ENCODE measurements around the gene BARX1. TPM values are rescaled to one million over a fixed set of nuclear protein-coding genes. Genes with fewer than 3 reads are reported as not detected.

The BARX1 gene
- total and polyA plus RNA-seq, 4 donors = 0.23 to 0.27 TPM; not detected in 2

GRCh38 chr9:93908591-93909241 lies 46.4 kb downstream of the BARX1 start:
- Histone ChIP-seq H3K4me3 (ENCODE audit: low read length in 2 of 2) (no peak overlapping the region), H3K36me3 (ENCODE audit: control insufficient read depth in 1 of 2, insufficient read depth in 2 of 2, low read length in 1 of 2) (no peaks in the 10 kb centered on the region), H3K27me3 (ENCODE audit: control insufficient read depth in 1 of 2, insufficient read depth in 2 of 2, low read length in 1 of 2) (no peaks in the 10 kb centered on the region), H3K4me1 (ENCODE audit: control insufficient read depth in 1 of 2, insufficient read depth in 2 of 2, low read length in 2 of 2) (no peaks in the 10 kb centered on the region), H3K9me3 (ENCODE audit: control insufficient read depth, low read length) (no peaks in the 10 kb centered on the region), H3K27ac (ENCODE audit: low read depth in 1 of 2, low read length in 2 of 2) (no peak overlapping the region)
- DNase-seq = peak; percentile 32 to 51
- intact Hi-C loops (cut with DNase I) = no loop called here
- 64 to 67% methylated on average over 15 of the region's 15 CpGs for WGBS, 2 donors
- no peak for ATAC-seq (ENCODE audit: low FRiP score)

GRCh38 chr9:93907551-93908199 lies 47.5 kb downstream of the BARX1 start:
- H3K27ac ChIP-seq (ENCODE audit: low read depth in 1 of 2, low read length in 2 of 2) = no peak overlapping the region
- DNase-seq = peak; percentile 19 to 21
- no peaks in the 10 kb centered on the region for H3K9me3 ChIP-seq (ENCODE audit: control insufficient read depth, low read length)
- no peaks in the 10 kb centered on the region for H3K4me1 ChIP-seq (ENCODE audit: control insufficient read depth in 1 of 2, insufficient read depth in 2 of 2, low read length in 2 of 2)
- intact Hi-C loops (cut with DNase I) = no loop called here
- no peak overlapping the region for H3K4me3 ChIP-seq (ENCODE audit: low read length in 2 of 2)
- no peaks in the 10 kb centered on the region for H3K36me3 ChIP-seq (ENCODE audit: control insufficient read depth in 1 of 2, insufficient read depth in 2 of 2, low read length in 1 of 2)
- ATAC-seq (ENCODE audit: low FRiP score) = no peak
- 93 to 95% methylated on average over 5 of the region's 5 CpGs for WGBS, 2 donors
- no peaks in the 10 kb centered on the region for H3K27me3 ChIP-seq (ENCODE audit: control insufficient read depth in 1 of 2, insufficient read depth in 2 of 2, low read length in 1 of 2)

GRCh38 chr9:93906195-93906880 lies 48.8 kb downstream of the BARX1 start:
- DNase-seq (peak; percentile 21 to 61), ATAC-seq (ENCODE audit: low FRiP score) (no peak)
- Histone ChIP-seq H3K4me3 (ENCODE audit: low read length in 2 of 2) (no peak overlapping the region), H3K9me3 (ENCODE audit: control insufficient read depth, low read length) (no peaks in the 10 kb centered on the region), H3K27ac (ENCODE audit: low read depth in 1 of 2, low read length in 2 of 2) (no peak overlapping the region), H3K36me3 (ENCODE audit: control insufficient read depth in 1 of 2, insufficient read depth in 2 of 2, low read length in 1 of 2) (no peaks in the 10 kb centered on the region), H3K27me3 (ENCODE audit: control insufficient read depth in 1 of 2, insufficient read depth in 2 of 2, low read length in 1 of 2) (no peaks in the 10 kb centered on the region), H3K4me1 (ENCODE audit: control insufficient read depth in 1 of 2, insufficient read depth in 2 of 2, low read length in 2 of 2) (no peaks in the 10 kb centered on the region)
- intact Hi-C loops (cut with DNase I) = no loop called here
- 75 to 78% methylated on average over 10 of the region's 10 CpGs for WGBS, 2 donors

GRCh38 chr9:93905473-93906133 lies 49.6 kb downstream of the BARX1 start:
- no peak for ATAC-seq (ENCODE audit: low FRiP score)
- DNase-seq = peak; percentile 8 to 62
- 95% methylated on average over 10 of the region's 10 CpGs for WGBS, 2 donors
- Histone ChIP-seq H3K36me3 (ENCODE audit: control insufficient read depth in 1 of 2, insufficient read depth in 2 of 2, low read length in 1 of 2) (no peaks in the 10 kb centered on the region), H3K4me1 (ENCODE audit: control insufficient read depth in 1 of 2, insufficient read depth in 2 of 2, low read length in 2 of 2) (no peaks in the 10 kb centered on the region), H3K27me3 (ENCODE audit: control insufficient read depth in 1 of 2, insufficient read depth in 2 of 2, low read length in 1 of 2) (no peaks in the 10 kb centered on the region), H3K4me3 (ENCODE audit: low read length in 2 of 2) (no peak overlapping the region), H3K9me3 (ENCODE audit: control insufficient read depth, low read length) (no peaks in the 10 kb centered on the region), H3K27ac (ENCODE audit: low read depth in 1 of 2, low read length in 2 of 2) (no peak overlapping the region)
- intact Hi-C loops (cut with DNase I) = no loop called here

GRCh38 chr9:93904649-93905472 lies 50.3 kb downstream of the BARX1 start:
- Histone ChIP-seq H3K4me1 (ENCODE audit: control insufficient read depth in 1 of 2, insufficient read depth in 2 of 2, low read length in 2 of 2) (no peaks in the 10 kb centered on the region), H3K36me3 (ENCODE audit: control insufficient read depth in 1 of 2, insufficient read depth in 2 of 2, low read length in 1 of 2) (no peaks in the 10 kb centered on the region), H3K4me3 (ENCODE audit: low read length in 2 of 2) (no peak overlapping the region), H3K9me3 (ENCODE audit: control insufficient read depth, low read length) (no peaks in the 10 kb centered on the region), H3K27ac (ENCODE audit: low read depth in 1 of 2, low read length in 2 of 2) (no peak overlapping the region), H3K27me3 (ENCODE audit: control insufficient read depth in 1 of 2, insufficient read depth in 2 of 2, low read length in 1 of 2) (no peaks in the 10 kb centered on the region)
- peak; percentile 9 to 52 for DNase-seq
- 86 to 88% methylated on average over 12 of the region's 12 CpGs for WGBS, 2 donors
- intact Hi-C loops (cut with DNase I) = no loop called here
- ATAC-seq (ENCODE audit: low FRiP score) = no peak

- Histone ChIP-seq H3K27me3 (ENCODE audit: control insufficient read depth in 1 of 2, insufficient read depth in 2 of 2, low read length in 1 of 2) (no peaks in the 10 kb centered on the region), H3K4me1 (ENCODE audit: control insufficient read depth in 1 of 2, insufficient read depth in 2 of 2, low read length in 2 of 2) (no peaks in the 10 kb centered on the region), H3K36me3 (ENCODE audit: control insufficient read depth in 1 of 2, insufficient read depth in 2 of 2, low read length in 1 of 2) (no peaks in the 10 kb centered on the region), H3K9me3 (ENCODE audit: control insufficient read depth, low read length) (no peaks in the 10 kb centered on the region), H3K4me3 (ENCODE audit: low read length in 2 of 2) (no peak overlapping the region), H3K27ac (ENCODE audit: low read depth in 1 of 2, low read length in 2 of 2) (no peak overlapping the region)
- 88 to 89% methylated on average over 10 of the region's 10 CpGs for WGBS, 2 donors
- intact Hi-C loops (cut with DNase I) = no loop called here
- ATAC-seq (ENCODE audit: low FRiP score) (no peak), DNase-seq (peak in 1 of 2 donors; percentile 46)
Measured at GRCh38 chr9:93903886-93904648, 51.1 kb downstream of the BARX1 start.

GRCh38 chr9:93902780-93903655 lies 52.1 kb downstream of the BARX1 start:
- DNase-seq = peak; percentile 7 to 56
- Histone ChIP-seq H3K27me3 (ENCODE audit: control insufficient read depth in 1 of 2, insufficient read depth in 2 of 2, low read length in 1 of 2) (no peaks in the 10 kb centered on the region), H3K4me1 (ENCODE audit: control insufficient read depth in 1 of 2, insufficient read depth in 2 of 2, low read length in 2 of 2) (no peaks in the 10 kb centered on the region), H3K9me3 (ENCODE audit: control insufficient read depth, low read length) (no peaks in the 10 kb centered on the region), H3K36me3 (ENCODE audit: control insufficient read depth in 1 of 2, insufficient read depth in 2 of 2, low read length in 1 of 2) (no peaks in the 10 kb centered on the region), H3K27ac (ENCODE audit: low read depth in 1 of 2, low read length in 2 of 2) (no peak overlapping the region), H3K4me3 (ENCODE audit: low read length in 2 of 2) (no peak overlapping the region)
- 91 to 93% methylated on average over 12 of the region's 12 CpGs for WGBS, 2 donors
- intact Hi-C loops (cut with DNase I) = no loop called here
- no peak for ATAC-seq (ENCODE audit: low FRiP score)

Data from aorta (tissue), 5 donors.